HG03280 (cell line): ENCODE measurements around the gene XPO4.
A peak's percentile ranks its signal among the peaks of the same experiment; 100 is the strongest.
"Not testable (repeated sequence)": the region's sequence is repeated elsewhere in the genome, so short reads cannot be mapped to it uniquely, and the experiment has no call there.

Experiments
- ATAC-seq: cut with Tn5 transposase; IDR thresholded peaks from one replicate; pipeline ENCODE4 v1.9.1; 2021; ENCODE audit warnings: mild to moderate bottlenecking, moderate library complexity; ENCODE audit not compliant: unreplicated experiment

The XPO4 gene

DNA sequence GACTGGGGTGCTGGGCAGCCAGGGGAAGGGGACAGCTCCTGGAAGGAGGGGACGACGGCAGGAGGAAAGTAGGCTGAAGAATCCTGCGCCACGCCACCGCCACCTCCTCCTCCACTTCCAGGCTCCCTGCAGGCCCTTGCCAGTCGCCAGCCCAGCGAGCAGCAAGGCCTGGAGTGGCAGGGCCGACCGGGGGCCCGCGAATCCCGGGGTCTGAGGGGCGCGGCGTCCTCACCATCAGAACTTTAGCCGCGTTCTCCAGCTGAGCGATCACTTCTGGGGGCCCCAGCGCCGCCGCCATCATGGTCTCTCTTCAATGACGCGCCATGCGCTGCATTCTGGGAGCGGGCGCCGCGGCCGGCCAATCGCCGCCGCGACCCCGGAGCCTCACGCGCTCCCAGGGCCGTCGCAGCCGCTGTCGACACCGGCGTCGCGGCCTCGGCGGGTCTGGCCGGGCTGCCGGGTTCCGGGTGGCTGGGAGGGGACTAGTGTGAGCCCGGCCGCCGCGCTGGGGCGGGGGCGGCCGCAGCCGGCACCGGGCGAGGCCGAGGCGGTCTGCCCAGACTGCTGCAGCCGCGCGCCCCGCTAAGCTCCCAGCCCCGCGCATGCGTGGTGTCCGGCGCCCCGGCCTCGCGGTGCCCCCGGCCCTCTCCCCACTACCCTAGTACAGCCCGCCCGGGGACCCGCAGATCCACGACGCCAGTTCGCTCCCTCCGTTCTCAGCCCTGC is at the start of gene XPO4:
TSS of gene XPO4 (minus strand) at position 309 of the 726 bp plus-strand sequence. CDS start at position 301, 8 bp downstream.
- peak; percentile 93 for ATAC-seq

DNA sequence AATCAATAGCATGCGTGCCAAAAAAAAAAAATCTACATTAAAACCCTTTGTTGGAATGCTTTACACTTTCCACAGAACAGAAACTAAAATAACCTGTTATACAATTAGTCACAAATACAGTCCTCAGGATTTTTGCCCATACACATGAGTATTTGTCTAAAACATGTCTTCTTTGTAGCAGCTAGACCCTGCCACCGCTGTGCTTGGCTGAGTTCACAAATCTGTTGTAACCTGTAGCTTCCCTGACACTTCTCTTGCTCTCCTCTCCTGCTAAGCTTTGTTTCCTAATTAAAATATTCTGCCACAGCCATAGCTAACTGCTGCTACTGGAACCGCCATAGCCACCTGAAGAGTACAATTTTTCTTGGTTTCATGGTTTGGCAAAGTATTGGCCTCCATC is 45.5 kb upstream of the XPO4 start:
- ATAC-seq = not testable (repeated sequence)

DNA sequence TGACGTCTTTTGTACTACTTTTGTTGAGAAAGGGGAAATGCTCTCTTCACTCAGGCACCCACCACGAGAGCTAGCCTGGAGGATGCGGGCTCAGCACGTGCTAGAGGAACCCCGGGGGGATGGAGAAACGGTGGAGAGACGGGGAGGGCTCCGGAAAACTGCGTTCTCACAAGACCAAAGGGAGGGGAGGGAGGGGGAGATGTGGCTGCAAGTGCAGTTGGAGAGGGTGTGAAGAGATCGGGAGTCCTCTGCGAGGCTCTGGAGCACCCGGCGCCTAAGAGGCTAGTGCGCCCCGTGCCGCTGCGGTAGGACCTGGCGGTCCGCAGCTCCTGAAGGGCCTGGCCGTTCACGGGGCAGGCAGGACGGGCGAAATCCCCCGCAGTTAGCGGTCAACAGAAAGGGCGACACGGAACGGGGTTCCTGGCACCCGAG is 43.4 kb upstream of the XPO4 start:
- no peak for ATAC-seq

DNA sequence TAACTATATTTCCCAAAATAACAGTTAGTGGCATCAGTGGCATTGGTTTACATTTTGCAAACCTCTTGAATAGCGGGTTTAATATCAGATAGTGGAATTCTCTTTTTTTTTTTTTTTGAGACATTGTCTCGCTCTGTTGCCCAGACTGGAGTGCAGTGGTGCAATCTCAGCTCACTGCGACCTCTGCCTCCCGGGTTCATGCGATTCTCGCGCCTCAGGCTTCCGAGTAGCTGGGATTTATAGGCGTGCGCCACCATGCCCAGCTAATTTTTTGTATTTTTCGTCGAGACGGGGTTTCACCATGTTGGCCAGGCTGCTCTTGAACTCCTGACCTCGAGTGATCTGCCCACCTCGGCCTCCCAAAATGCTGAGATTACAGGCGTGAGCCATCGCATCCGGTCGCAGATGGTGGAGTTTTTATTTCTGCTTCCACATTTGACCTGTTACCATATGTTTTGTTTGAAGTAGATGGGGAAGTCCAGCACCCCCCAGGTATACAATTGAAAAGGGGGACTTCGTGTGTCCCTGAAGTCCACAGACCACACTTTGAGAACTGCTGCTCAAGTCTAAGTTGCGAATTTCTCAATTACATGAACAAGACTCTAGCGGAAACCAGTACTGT is 40.5 kb upstream of the XPO4 start:
- peak; percentile 15 for ATAC-seq

DNA sequence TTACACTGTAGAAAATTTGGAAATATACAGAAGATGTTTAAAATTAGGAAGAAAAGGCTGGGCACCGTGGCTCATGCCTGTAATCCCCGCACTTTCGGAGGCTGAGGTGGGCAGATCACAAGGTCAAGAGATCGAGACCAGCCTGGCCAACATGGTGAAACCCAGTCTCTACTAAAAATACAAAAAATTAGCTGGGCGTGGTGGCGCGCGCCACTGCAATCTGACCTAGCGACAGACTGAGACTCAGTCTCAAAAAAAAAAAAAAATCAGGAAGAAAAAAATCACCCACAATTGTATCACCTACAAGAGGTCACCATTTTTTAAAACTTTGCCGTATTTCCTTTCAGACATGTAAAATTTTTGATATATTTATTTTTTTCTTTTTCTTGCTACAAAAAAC is 38.0 kb upstream of the XPO4 start:
- ATAC-seq = not testable (repeated sequence)

DNA sequence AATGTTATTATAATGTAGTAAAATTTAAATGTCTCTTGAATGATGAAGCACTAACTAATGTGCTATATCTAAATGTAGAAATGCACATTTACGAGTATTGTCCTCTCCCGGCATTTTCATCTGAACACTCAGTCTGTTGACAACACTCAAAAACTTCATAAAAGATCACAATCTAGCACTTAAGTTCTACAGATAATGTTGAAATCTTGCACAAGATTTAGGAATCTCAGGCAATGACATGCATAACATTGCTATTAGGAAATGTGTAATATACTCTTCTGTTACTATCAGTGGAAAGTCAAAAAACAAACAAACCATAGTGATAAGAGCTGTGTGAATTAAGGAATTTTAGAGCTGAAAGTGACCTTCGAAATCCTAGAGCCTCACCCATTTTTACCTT is 37.5 kb upstream of the XPO4 start:
- ATAC-seq = no peak

DNA sequence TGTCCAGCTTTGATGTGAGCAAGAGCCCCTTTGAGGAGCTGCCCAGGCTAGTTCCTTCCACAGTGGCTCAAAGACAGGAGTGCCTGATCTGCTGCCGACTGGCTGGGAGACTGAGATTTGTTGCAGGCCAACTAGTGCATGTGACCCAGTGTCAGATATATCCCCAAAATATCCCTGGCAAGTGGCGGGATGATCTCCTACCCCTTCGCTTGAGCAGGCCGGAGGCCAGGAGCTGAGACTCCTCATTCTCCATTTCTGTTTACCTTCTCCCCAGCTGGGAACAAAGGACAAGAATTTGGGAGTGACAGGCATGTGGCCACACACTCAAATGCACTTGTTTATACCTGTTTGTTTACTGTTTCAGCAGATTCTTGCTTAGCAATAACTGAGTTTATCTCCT is 37.1 kb upstream of the XPO4 start:
- no peak for ATAC-seq

DNA sequence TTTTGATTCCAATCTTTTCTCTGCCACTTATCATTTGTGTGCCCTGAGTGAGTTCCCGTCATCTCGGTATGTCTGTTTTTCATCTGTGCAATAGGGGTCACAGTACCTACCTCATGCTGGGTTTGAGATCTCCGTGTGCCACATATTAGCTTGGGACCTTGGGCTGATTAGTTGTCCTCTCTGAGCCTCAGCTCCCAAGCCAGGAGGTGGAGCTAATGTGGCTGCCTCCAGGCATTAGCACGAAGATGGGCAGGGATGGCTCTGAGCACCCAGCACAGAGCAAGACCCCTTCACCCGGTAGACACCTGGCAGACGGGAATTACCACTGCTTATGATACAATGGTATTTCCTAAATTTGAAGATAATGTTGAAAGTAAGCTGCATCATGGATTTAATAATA is 35.8 kb upstream of the XPO4 start:
- ATAC-seq = no peak

DNA sequence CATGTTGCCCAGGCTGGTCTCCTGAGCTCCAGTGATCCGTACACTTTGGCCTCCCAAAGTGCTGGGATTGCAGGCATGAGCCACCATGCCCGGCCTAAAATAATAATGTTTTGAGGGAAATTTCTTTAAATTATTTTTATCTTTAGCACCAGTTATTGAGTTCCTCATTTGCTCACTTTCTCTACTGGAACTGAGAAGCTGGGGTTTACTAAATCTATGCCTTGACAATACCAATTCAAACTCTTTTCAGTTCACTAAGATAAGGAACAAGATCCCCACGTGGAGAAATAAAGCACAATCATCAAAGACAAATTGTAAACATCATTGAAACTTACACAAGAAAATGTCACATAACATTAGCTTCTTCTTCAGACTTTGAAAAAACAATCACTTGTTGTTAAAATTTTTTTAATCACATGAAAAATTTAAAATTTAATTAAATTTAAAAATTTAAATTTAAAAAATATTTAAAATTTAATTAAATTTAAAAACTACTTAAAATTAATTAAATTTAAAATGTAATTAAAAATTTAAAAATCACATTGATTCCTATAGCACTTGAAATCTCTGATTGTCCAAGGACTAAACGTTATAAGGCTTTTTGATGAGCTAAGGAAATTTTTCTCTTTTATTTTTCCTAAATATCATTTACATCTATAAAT is 25.2 kb upstream of the XPO4 start:
- no peak for ATAC-seq

DNA sequence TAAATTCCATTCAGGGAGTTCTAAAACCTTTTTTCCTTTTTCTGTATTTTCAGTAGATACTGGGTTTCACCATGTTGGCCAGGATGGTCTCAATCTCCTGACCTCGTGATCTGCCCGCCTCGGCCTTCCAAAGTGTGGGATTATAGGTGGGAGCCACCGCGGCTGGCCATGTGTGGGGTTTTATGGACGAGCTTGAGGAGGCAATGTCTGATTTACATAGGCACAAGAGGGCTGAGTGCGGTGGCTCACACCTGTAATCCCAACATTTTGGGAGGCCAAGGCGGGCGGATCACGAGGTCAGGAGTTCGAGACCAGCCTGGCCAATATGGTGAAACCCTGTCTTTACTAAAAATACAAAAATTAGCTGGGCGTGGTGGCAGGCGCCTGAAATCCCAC is 22.8 kb upstream of the XPO4 start:
- not testable (repeated sequence) for ATAC-seq

DNA sequence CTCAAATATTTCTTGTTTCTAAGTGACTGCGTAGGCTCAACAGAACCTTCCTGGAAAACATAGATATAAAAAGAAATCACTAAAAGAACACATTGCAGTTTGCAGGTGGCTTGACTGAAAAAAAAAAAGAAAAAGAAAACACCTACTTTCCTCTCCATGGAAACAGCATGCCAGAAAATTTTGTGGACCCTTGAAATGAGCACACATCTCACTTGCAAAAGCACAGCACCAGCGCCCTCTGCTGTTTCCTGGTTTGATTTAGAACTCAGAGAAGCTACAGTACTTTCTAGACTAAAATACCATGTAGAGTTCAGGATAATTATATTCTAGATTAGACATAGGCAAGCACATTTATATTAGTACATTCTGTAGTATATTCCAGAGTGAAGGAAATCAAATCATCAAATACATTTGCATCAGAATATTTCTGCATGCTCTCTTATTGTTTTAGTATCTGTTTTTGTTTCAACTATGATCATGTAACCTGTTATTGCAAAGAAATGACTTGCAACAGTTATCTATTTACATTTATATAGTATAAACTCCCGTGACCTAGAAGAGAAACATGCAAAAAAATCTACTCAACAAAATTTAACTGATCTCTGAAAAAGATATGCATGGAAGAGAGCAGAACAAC is 22.3 kb upstream of the XPO4 start:
- no peak for ATAC-seq

DNA sequence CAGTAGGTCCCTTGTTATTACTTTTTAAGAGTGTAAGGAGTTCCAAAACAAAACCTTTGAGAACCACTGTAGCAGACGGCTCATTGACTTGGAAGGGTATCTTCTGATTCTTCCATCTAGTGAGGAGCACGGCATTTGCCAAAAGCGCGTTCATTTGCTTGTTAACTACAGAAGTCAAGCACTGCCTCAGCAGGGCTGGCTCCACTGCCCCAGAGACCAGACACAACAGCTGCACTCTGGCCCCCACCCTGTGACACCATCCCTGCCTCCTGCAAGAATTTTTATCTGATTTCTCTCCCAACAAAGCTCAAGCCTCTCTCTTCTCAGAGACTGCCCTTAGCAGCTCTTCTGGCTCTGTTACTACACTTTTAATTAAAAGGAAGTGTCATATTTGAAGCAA is 20.7 kb upstream of the XPO4 start:
- ATAC-seq = no peak

DNA sequence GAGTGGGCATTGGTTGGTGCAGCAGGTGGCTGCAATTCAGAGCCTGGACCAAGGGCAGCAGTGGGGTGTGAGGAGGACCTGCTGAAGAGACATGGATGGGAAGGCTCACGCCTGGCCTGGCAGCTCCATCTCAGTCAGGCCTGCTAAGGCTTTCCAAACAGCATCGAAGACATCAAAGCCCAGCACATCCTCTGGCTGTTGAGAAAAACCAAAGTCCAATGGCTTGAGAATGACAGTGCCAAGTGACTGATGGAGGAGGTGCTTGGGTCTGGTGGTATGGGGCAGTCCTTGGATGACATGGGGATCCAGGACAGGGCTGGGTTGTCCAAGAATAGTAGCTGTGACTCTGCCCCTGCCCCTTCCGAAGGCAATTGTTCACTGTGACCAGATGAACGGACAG is 19.0 kb upstream of the XPO4 start:
- ATAC-seq = no peak

DNA sequence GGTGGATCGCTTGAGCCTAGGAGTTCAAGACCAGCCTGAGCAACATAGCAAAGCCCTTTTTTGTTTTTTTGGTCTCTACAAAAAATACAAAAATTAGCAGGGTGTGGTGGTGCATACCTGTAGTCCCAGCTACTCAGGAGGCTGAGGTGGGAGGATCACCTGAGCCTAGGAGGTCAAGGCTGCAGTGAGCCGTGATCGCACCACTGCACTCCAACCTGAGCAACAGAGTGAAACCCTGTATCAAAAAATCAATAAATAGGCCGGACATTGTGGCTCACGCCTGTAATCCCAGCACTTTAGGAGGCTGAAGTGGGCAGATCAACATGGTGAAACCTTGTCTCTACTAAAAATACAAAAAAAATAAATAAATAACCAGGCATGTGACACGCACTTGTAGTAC is 13.1 kb upstream of the XPO4 start:
- ATAC-seq = not testable (repeated sequence)

DNA sequence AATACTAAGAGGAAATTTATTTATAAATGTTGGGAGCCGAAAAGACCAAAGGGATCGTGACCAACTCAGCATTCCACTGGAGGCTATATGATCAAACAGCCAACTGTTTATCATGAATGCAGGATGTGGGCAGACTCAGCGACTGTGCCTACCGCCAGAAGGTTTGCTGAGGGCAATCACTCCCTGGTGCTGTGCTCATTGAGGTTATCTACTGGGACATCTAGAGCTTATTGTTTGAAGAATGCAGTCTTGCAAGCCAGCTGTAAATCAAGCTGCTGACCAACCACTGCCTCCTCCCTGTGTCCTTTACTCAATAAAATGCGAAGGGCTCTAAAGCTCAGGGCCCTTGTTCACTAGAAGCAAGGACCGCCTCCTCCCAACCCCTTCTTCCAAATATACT is 8.5 kb upstream of the XPO4 start:
- no peak for ATAC-seq

DNA sequence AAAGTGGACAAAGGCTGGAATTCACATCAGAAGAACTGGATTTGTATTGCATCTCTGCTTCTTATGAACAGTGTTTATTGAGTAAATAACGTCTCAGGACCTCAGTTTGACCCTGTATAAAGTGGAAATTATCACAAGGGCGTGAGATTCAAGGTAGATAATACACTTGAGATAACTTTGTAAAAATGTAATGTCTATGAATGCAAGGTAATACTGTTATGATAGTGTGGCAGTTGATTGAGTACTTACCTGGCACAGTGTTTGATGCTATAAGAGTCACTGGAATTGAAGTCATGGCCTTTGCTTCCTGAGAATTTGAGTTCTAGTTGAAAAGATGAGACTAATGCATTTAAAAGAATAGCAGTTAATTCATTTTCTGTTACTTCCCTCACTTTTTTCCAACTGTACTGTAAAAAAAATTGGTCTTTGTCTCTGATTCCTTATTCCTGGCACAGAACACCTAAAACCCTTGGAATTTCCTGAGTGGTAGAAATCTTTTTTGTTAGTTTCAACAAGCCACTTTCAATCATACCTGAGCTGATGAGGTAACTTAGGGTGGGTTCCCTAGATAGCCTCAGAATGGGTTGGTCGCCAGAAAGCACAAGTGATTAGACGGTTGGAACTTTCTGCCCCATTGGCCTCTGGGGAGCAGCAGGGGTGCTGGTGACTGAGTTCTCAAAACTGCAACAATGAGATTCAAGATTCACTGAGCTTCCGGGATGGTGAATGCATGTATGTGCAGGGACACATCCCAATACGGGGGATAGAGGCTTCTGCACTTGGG is 6.4 kb upstream of the XPO4 start:
- ATAC-seq = no peak

DNA sequence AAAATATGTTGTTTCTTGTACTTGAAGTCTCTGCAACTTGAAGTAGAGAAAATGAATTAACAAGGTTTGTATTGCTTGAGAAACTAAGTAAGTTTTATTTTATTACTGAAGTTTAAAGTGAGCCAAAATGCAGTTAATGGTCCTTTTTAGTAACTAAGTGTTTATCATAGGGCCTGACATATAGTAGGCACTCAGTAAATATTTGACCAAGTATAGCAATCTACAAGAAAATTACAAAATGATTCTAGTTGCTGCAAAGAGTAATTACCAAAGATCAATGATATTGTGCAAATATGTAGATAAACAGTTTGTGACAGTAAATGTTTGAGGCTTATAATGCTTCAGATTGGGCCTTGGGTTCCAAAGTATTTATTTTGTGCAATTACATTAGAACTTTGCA is 2.4 kb upstream of the XPO4 start:
- no peak for ATAC-seq

DNA sequence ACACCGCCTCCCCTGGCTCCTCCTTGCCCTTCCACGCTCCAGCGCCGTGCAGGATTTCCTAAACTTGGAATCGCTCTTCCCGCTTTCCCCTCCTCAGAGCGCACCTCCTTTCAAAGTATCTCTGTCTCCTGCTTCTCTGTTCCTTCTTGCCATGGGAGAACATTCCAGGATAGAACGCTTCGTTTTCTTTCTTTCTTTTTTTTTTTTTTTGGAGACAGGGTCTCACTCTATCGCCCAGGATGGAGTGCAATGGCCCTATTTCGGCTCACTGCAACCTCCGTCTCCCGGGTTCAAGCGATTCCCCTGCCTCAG is 574 bp upstream of the XPO4 start:
- ATAC-seq = no peak

DNA sequence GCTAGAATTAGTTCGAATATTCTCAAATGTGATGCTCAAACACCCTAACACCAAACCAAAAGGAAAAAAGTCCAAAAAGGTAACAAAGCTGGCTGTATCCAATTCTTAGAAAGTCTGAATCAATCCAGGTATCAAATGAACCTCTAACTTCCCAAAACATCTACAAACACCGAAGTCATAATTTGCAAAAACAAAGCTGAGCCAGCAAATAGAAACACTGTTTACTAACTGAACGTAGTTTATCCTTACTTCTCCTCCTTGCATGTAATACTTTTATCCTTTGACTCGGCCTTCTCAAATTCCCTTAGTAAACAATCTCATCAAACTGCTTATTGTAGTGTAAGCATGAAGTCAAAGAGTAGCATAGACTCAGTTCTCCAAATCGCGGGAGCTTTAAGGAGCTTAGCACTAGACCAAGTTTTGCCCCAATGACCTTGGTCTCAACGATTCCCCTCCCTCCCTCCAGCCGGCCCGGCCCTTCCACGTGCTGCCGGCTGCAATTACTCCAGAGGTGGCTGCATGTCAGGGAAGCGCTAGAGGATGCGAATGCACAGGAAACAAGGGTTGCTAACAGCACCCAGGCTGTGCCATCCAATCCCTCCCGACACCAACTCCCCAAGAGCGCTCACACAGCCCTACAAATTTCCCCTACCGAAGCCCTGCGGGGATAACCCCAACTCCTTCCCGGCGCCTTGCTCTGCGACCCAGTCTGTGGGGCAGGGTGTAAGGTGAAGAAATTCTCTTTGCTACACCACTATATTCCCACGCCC is 693 bp downstream of the XPO4 start:
- peak; percentile 26 for ATAC-seq

DNA sequence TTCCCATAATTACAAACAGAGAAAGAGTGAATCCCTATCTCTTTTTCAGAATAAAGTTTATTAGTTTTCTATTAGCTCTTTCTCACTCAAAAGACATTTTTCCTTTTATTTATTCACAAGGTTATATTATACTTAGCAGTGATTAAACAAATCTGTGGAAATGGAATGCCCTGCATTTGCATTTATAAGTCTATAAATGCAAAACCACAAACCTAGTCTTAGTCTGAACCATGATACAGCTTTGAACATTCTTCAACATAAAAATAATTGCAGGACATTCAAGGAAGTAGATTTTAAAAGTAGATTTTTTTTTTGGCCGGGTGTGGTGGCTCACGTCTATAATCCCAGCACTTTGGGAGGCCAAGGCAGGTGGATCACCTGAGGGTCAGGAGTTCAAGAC is 8.3 kb downstream of the XPO4 start:
- no peak for ATAC-seq
